ENCODE data around the gene ADAP1.
"Not testable (repeated sequence)": the region's sequence is repeated elsewhere in the genome, so short reads cannot be mapped to it uniquely, and the experiment has no call there.

ADAP1 gene

GRCh38 chr7:959271-959670 is 4.8 kb upstream of the ADAP1 start:
- no peak for DNase-seq (ENCODE audit: low read depth, low spot score)

- no peak for DNase-seq (ENCODE audit: low read depth, low spot score)
Measured at GRCh38 chr7:958221-959200, 4.0 kb upstream of the ADAP1 start.

- DNase-seq (ENCODE audit: low read depth, low spot score): no peak
Measured at GRCh38 chr7:957418-958220, 3.1 kb upstream of the ADAP1 start.

- no peak for DNase-seq (ENCODE audit: low read depth, low spot score)
Measured at GRCh38 chr7:956031-956430, 1.6 kb upstream of the ADAP1 start.

GRCh38 chr7:953547-954327 is 743 bp downstream of the ADAP1 start:
- DNase-seq (ENCODE audit: low read depth, low spot score): no peak

- DNase-seq (ENCODE audit: low read depth, low spot score): no peak
Measured at GRCh38 chr7:952548-953441, 1.7 kb downstream of the ADAP1 start.

- DNase-seq (ENCODE audit: low read depth, low spot score): no peak
Measured at GRCh38 chr7:951881-952547, 2.5 kb downstream of the ADAP1 start.

- no peak for DNase-seq (ENCODE audit: low read depth, low spot score)
Measured at GRCh38 chr7:949021-949934, 5.2 kb downstream of the ADAP1 start.

- no peak for DNase-seq (ENCODE audit: low read depth, low spot score)
Measured at GRCh38 chr7:947391-948210, 6.9 kb downstream of the ADAP1 start.

GRCh38 chr7:946256-946996 is 8.1 kb downstream of the ADAP1 start:
- no peak for DNase-seq (ENCODE audit: low read depth, low spot score)

GRCh38 chr7:945556-946255 is 8.8 kb downstream of the ADAP1 start:
- DNase-seq (ENCODE audit: low read depth, low spot score): no peak

- no peak for DNase-seq (ENCODE audit: low read depth, low spot score)
Measured at GRCh38 chr7:945147-945555, 9.3 kb downstream of the ADAP1 start.

- no peak for DNase-seq (ENCODE audit: low read depth, low spot score)
Measured at GRCh38 chr7:944744-945143, 9.7 kb downstream of the ADAP1 start.

GRCh38 chr7:943793-944192 is 10.7 kb downstream of the ADAP1 start:
- DNase-seq (ENCODE audit: low read depth, low spot score): not testable (repeated sequence)

- DNase-seq (ENCODE audit: low read depth, low spot score): no peak
Measured at GRCh38 chr7:940599-941408, 13.7 kb downstream of the ADAP1 start.

GRCh38 chr7:939843-940242 is 14.6 kb downstream of the ADAP1 start:
- DNase-seq (ENCODE audit: low read depth, low spot score): no peak
